VCaP (cell line): Measurements from ENCODE around the gene RRAD.
A peak's percentile ranks its signal among the peaks of the same experiment; 100 is the strongest.
"Not testable (repeated sequence)": the region's sequence is repeated elsewhere in the genome, so short reads cannot be mapped to it uniquely, and the experiment has no call there.

Experiments used
- H3K27ac ChIP-seq: fragments of 450-650 bp; 2 replicates; pipeline ENCODE4 v1.5.1; 2017
- CTCF ChIP-seq: fragments of 450-650 bp; conservative IDR thresholded peaks from 2 replicates; pipeline ENCODE4 v1.5.1; 2017; ENCODE audit warnings: mild to moderate bottlenecking, moderate library complexity

Gene RRAD

GRCh38 chr16:66898933-66899309 is 26.4 kb downstream of the RRAD start:
- no peak overlapping the region for H3K27ac ChIP-seq
- TF ChIP-seq CTCF: no peak

GRCh38 chr16:66898207-66898606 is 27.1 kb downstream of the RRAD start:
- no peak for TF ChIP-seq CTCF
- H3K27ac ChIP-seq: no peak overlapping the region

- H3K27ac ChIP-seq: not testable (repeated sequence)
Measured at GRCh38 chr16:66896682-66897081, 28.7 kb downstream of the RRAD start.

DNA sequence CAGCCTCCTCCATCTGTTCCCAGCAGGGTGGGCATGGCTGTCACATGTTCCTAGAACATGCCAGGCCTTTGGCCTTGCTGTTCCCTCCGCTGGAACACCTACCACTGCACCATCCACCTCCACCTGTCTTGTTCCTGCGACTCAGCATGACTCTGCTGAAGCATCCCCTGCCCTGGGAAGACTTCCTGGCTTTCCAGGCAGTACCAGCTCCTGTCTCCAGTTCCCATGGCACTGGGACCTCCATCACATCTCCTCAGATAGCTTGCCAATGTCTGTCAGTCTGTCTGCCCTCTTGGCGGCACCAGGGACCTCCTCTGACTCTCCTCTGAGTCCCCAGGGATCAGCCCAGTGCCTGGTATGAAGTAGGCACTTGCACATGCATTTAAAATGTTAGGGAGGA is 29.3 kb downstream of the RRAD start:
- TF ChIP-seq CTCF: no peak
- no peak overlapping the region for H3K27ac ChIP-seq

- no peak for TF ChIP-seq CTCF
Measured at GRCh38 chr16:66895689-66895979, 29.7 kb downstream of the RRAD start.

GRCh38 chr16:66894948-66895688 is 30.2 kb downstream of the RRAD start:
- peak; percentile 79 for TF ChIP-seq CTCF
- no peak overlapping the region for H3K27ac ChIP-seq

More at GRCh38 chr16:66895689-66895979, 29.7 kb downstream of the RRAD start:
- no peak overlapping the region for H3K27ac ChIP-seq

- no peak for TF ChIP-seq CTCF
- H3K27ac ChIP-seq: no peak overlapping the region
Measured at GRCh38 chr16:66894055-66894454, 31.3 kb downstream of the RRAD start.

DNA sequence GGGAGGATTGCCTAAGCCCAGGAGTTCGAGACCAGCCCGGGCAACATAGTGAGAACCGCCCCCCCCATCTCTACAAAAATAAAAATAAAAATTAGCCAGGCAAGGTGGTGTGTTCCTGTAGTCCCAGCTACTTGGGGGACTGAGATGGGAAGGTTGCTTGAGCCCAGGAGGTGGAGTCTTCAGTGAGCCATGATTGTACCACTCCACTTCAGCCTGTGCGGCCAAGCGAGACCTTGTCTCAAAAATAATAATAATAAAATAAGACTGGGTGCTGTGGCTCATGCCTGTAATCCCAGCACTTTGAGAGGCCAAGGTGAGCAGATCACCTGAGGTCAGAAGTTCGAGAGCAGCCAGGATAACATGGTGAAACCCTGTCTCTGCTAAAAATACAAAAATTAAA is 33.5 kb downstream of the RRAD start:
- H3K27ac ChIP-seq: no peak overlapping the region
- TF ChIP-seq CTCF: no peak
